AG10803 (cell line): ENCODE data around the gene IL9.

Experiments
- DNase-seq: peaks from one replicate; pipeline ENCODE4 v3.0.0; 2010; ENCODE audit warnings: low read depth
- H3K4me3 ChIP-seq: 2 replicates; pipeline ENCODE4 v1.5.1; 2011; ENCODE audit warnings: mild to moderate bottlenecking, low read length, control low read depth
- TF ChIP-seq, protein P1 (sequence below): conservative IDR thresholded peaks from 2 replicates; pipeline ENCODE4 v1.5.1; 2011; ENCODE audit warnings: mild to moderate bottlenecking, low read length, control low read depth, inconsistent platforms

Gene IL9

DNA sequence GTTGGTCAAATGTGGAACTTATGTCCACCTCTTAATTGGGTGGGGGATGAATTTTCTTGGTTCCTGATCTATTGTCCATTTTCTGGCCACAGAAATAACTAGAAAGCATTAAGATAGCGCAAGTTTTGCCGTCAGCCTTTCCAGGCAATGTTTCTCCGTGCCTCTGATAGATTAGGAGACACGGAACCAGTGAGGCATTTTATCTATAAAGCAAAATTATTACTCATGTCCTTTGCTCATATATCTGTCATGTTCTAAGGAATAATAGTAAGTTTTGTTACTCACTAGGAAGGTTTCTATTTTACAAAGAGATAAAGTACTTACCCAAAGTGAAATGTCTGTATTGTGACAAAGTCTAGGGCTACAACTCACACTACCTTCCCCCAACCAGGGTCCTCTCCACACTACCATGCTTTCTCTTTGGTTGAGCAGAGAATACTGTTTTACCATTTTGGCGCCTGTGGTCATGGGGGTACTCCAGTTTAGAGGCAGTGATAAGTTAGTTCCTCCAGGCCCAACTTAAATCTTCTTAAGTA lies 19.9 kb upstream of the IL9 start:
- TF ChIP-seq, protein P1, sequence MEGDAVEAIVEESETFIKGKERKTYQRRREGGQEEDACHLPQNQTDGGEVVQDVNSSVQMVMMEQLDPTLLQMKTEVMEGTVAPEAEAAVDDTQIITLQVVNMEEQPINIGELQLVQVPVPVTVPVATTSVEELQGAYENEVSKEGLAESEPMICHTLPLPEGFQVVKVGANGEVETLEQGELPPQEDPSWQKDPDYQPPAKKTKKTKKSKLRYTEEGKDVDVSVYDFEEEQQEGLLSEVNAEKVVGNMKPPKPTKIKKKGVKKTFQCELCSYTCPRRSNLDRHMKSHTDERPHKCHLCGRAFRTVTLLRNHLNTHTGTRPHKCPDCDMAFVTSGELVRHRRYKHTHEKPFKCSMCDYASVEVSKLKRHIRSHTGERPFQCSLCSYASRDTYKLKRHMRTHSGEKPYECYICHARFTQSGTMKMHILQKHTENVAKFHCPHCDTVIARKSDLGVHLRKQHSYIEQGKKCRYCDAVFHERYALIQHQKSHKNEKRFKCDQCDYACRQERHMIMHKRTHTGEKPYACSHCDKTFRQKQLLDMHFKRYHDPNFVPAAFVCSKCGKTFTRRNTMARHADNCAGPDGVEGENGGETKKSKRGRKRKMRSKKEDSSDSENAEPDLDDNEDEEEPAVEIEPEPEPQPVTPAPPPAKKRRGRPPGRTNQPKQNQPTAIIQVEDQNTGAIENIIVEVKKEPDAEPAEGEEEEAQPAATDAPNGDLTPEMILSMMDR: no peak
- H3K4me3 ChIP-seq: no peak overlapping the region
- DNase-seq: no peak

DNA sequence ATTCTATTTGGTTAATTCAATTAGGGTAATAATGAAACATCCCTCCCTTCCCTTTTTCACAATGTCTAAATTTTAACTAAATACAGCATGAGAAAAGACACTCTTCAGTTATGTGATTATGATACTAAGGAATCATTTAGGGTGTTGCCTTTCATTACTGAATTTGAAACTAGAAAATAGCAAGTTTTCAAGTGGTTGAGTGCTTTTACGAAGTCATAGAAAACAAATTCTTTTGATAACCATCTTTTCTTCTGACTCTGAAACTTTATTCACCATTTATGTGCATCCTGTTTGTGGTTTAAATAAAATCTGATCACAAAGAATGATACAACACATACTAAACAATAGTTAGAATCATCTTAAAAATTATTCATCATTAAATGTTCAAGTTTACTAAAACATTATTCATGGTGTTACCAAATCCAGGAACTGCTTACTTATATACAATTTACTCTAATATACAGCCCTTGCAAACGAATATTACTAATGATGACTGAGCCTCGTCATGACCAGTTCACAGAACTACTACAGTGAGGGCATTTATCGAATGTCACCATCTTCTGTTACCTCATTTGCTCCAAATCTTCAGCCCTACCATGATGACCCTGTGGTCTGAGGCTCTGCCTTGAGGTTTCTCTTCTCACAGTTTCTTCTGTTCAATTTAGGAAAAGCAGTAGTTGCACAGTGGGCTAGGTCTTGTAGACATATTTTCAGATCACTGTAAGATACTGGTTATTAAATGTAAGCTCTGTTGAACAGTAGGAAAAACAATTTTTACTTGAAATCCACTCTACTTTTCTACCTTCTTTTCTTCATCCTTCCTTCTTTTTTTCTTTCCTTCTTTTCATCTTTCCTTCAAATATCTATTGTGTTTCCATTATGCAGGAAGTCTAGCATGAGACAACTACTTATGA lies 18.3 kb upstream of the IL9 start:
- H3K4me3 ChIP-seq: no peak overlapping the region
- DNase-seq: no peak
- TF ChIP-seq, protein P1: no peak

DNA sequence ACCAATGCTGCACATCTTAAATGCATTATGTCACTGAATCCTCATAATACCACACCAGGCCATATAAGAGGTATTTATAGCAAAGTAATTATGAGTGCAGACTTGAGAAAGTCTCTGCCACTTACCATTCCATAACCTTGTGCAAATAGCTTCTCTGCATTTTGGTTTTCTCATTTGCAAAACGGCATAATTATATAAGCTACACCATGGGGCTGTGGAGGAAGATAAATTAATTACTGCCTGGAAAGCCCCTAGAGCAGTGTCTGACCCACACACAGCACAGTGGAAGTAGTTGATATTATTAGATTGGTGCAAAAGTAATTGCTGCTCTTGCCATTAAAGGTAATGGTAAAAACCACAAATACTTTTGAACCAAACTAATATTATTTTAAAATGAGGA lies 9.5 kb upstream of the IL9 start:
- no peak for DNase-seq
- H3K4me3 ChIP-seq: no peak overlapping the region
- TF ChIP-seq, protein P1: no peak

DNA sequence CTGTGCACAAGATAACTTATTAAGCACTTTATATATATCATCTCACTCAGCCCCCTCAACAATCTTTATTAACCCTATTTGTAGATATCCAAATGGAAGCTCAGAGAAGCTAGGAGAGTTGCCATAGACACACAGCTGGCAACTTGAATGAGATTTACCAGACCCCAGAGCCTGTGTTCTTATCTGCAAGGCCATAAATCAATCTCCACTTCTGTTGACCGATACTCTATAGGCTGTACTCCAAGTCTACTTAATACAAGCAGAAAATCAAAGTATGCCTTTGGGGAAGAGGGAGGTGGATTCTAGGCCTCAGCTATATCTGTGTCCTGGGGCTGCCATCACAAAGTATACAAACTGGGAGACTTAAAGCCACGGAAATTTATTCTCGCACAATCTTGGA lies 6.0 kb upstream of the IL9 start:
- TF ChIP-seq, protein P1: no peak
- H3K4me3 ChIP-seq: no peak overlapping the region
- no peak for DNase-seq

DNA sequence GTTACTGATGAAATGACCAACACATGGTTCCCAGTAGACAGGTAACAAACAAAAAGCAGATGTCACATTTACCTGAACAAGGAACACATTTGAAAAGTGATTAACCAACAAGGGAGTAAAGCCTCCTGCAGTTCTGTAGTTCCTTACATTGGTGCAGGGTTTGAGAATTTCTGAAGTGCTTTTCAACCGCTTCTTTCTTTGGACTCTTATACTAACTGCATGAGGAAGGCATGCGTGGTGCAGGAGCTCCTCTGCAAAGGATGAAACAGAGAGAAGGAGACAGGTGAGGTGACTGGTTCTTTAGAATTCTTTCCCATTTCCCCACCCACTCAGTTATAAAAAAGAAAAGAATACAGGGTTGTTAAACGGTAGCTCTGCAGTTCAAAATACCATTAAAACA lies 4.6 kb upstream of the IL9 start:
- H3K4me3 ChIP-seq: no peak overlapping the region
- TF ChIP-seq, protein P1: no peak
- no peak for DNase-seq

DNA sequence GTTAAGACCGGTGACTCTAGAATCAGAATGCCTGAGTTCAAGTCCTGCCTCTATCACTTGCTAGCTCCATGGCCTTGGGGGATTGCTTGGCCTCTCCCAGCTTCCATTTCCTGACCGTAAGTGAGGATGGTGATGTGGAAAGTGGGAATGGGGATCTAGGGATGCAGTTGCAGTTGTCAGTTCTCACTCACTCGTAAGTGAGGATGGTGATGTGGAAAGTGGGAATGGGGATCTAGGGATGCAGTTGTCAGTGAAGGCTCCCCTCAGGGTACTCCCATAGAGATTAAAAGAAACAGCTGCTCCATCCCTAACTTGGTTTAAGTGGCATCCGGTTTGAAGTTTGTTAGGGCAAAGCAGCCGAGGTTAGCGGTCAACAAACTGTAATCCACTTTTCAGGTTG lies 3.0 kb upstream of the IL9 start:
- TF ChIP-seq, protein P1: no peak
- H3K4me3 ChIP-seq: no peak overlapping the region
- no peak for DNase-seq

DNA sequence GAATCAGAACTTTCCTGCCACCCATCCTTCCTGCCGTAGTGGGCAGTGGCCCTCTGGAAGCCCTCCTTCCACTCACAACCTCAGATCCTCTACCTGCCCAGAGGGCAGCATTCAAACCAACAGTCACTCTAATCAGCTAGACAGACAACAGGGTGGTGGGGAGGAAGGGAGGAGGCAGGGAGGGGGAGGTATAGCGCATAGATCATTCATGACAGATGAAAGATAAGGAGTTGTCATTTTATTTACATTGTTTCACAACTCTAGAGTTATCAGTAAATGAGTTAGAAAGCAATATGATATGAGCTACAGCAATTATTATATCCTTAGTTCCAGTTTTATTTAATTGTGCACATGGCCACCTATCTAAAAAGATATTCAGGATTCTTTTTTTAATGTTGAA lies 852 bp downstream of the IL9 start:
- TF ChIP-seq, protein P1: no peak
- no peak for DNase-seq
- H3K4me3 ChIP-seq: no peak overlapping the region
